Astrocyte of the cerebellum (primary cell): ENCODE measurements around the gene DIAPH1.
A peak's percentile ranks its signal among the peaks of the same experiment; 100 is the strongest.

Experiments used
- DNase-seq: peaks from one replicate; pipeline ENCODE4 v3.0.0-alpha.2; 2011; ENCODE audit warnings: low read depth
- H3K4me3 ChIP-seq: 2 replicates; pipeline ENCODE4 v1.5.1; 2011; ENCODE audit warnings: mild to moderate bottlenecking, low read depth, low read length, moderate library complexity
- in situ Hi-C: cut with HindIII; loops from 2 replicates; pipeline ENCODE4 v1.10.0; 2017; ENCODE audit warnings: low sequenced_read_pairs
- TF ChIP-seq, protein P1 (sequence below): IDR thresholded peaks from 2 replicates; pipeline ENCODE4 v1.5.1; 2012; ENCODE audit warnings: low read length, low read depth, moderate library complexity, mild to moderate bottlenecking; ENCODE audit errors: missing control alignments

The DIAPH1 gene

DNA sequence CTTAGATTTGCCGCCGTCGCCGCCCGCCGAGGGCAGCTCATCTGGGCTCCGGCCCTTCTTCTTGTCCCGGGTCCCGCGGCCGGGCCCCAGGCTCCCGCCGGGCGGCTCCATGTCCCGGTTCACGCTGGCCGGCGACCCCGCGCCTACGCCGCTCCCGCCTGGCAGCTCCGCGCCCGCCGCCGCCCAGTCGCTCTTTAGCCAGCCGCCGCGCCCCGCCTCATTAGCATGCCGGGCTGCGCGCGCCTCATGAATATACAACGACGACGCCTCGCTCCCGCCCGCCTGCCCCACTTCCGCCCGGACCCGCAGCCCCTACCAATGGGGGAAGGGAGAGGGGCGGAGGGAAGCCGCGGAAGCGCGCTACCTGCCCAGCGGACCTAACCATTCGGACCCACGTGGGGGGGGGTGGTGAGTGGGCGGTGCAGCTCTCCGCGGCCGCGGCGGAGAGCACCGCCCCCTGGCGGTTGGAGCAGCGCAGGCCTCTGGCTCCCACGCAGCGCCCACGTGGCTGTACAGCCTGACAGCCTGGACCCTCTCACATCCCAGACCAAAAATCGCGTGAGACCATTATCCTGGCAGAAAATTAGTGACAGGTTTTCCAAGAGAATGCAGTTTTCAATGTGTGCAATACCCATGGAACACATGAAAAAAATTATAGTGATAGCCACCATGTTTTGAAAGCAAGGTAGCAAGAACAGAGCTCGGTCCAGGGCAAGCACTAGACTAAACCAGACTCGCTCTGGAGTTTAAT, at the start of gene DIAPH1:
DIAPH1 (minus strand) TSS at position 197 of the 751 bp plus-strand sequence; CDS start at position 111, 86 bp downstream.
- peak; percentile 88 for DNase-seq
- peak within 1 kb of the TSS; percentile 86 for H3K4me3 ChIP-seq
- TF ChIP-seq, protein P1, sequence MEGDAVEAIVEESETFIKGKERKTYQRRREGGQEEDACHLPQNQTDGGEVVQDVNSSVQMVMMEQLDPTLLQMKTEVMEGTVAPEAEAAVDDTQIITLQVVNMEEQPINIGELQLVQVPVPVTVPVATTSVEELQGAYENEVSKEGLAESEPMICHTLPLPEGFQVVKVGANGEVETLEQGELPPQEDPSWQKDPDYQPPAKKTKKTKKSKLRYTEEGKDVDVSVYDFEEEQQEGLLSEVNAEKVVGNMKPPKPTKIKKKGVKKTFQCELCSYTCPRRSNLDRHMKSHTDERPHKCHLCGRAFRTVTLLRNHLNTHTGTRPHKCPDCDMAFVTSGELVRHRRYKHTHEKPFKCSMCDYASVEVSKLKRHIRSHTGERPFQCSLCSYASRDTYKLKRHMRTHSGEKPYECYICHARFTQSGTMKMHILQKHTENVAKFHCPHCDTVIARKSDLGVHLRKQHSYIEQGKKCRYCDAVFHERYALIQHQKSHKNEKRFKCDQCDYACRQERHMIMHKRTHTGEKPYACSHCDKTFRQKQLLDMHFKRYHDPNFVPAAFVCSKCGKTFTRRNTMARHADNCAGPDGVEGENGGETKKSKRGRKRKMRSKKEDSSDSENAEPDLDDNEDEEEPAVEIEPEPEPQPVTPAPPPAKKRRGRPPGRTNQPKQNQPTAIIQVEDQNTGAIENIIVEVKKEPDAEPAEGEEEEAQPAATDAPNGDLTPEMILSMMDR = peak; percentile 96
- in situ Hi-C loops = no loop called here

DNA sequence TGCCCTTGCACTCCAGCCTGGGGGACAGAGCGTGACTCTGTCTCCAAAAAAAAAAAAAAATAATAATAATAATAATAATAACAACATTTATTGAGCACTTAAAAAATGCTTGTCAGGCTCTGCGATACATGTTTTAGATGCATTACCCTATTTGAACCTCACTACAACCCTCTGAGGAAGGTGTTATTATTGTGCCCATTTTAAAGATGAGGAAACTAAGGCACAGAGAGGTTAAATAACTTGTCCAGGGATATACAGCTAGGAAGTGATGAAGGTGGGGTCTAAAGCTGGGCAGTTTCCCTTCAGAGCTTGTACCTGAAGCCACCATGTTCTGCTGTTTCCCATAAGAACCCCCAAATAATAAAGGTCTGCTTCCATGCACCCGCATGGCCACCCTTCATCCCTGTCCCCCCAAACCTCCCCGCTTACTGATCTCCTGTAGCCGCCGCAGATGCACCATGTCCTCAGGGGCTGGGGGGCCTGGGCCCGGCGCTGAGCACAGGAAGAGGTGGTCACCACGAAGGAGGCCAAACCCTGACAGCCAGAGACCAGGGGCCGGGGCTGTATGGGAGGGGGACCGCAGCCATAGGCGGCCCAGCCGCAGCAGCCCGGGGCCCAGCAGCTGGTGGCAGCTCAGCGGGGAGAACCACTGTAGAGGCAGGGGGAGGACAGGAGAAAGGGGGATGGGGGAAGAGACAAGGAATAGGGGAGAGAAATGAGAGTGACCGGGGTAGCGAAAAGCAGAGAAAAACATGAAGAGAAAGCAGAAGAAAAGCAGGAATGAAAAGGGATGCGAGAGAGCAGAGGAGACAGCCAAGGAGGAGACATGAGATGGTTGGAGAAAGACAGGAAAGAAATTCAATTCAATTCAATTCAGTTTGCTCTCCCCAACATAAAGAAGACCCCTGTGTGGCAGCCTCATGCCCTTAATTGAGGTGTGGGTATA, 47.5 kb upstream of the DIAPH1 start:
- in situ Hi-C loops = no loop called here
- H3K4me3 ChIP-seq = no peak overlapping the region
- TF ChIP-seq, protein P1 = no peak
- no peak for DNase-seq

DNA sequence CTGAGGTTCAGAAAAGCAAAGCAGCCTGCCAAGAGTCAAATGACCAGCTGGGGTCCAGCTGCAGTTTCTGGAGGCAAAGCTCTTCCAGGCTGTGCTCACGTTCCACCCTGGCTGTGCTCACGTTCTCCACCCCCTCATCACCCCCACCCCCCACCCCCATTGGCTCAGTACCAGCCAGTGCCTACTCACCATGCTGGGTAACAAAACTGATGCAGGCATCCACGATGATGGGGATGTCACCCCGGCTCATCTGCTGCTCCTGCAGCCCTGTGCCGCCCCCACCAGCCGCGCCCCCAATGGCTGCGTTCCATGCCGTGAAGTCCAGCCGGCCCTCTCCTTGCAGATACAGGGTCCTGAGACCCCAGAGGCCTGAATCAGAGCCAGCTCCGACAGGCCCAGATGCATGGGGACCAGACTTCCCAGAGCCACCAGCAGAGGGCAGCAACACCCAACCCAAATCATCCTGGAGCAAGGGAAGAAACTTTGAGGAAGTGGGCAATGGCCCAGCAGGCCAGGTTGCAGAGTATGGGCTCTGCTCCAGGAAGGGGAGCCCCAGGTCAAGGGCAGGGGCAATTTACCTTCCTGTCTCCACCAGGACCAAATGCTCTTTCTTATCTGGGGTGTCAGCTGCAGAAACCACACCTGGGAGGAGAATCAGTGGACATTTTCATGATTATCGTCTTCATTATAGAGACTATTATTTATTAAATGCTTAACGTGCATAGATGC, 46.1 kb upstream of the DIAPH1 start:
- TF ChIP-seq, protein P1 = peak; percentile 96
- no peak overlapping the region for H3K4me3 ChIP-seq
- peak; percentile 33 for DNase-seq
- in situ Hi-C loops = no loop called here

DNA sequence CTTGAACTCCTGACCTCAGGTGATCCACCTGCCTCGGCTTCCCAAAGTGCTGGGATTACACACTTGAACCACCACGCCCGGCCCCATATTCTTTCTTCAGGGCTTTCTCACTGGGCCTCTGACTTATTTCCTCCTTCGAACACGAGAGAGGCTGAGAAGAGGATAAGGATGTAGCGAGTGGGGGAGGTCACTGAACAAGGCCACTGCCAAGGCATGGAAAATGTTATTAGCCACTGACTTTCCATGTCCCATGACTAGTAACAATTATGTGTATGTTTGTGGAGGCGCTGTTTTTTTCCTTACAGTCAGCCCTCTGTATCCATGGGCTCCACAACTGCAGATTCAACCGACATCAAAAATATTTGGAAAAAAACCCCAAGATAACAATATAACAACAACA, 44.7 kb upstream of the DIAPH1 start:
- in situ Hi-C loops = no loop called here
- no peak overlapping the region for H3K4me3 ChIP-seq
- no peak for DNase-seq
- TF ChIP-seq, protein P1 = no peak

DNA sequence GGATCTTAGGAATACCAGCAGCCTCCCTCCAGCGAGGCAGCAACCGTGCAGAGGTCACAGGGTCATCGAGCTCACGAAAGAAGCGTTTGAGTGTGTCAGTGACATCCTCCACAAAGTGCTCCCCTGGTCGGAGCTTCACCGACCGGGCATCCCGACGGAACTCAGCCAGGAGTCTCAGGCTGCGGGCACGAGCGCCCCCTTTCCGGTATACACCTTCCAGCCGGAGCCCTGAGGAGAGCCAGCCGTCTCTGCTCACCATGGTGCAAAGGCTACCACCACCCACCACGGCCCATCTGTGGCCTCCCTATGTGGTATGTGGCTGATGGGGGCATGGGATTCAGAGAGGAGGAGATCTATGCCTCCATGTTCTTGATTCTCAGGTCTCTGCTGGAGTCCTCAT, 43.2 kb upstream of the DIAPH1 start:
- H3K4me3 ChIP-seq = no peak overlapping the region
- TF ChIP-seq, protein P1 = no peak
- DNase-seq = no peak
- in situ Hi-C loops = no loop called here
